IMR-90 (cell line): Measurements from ENCODE around the gene ZNF622. TPM values are rescaled to one million over a fixed set of nuclear protein-coding genes. Genes with fewer than 3 reads are reported as not detected.
"Not testable (repeated sequence)": the region's sequence is repeated elsewhere in the genome, so short reads cannot be mapped to it uniquely, and the experiment has no call there.

Experiments
- ATAC-seq: fragments of 200-7000 bp; cut with Tn5 transposase; 2 replicates; pipeline ENCODE4 v1.9.1; 2020; ENCODE audit warnings: low read depth, mild to moderate bottlenecking, moderate library complexity
- BruUV-seq: library from RNA; stranded (reverse); fragments of 400-500 nt; replicated peaks from 2 replicates; lab custom pipeline; 2021; lab: Mats Ljungman, UMichigan
- CTCF ChIA-PET: fragments of 300-600 bp; formaldehyde crosslinking; extraction: SDS; loops from one replicate; lab custom pipeline; 2021; ENCODE audit warnings: antibody characterized with exemption; lab: Yijun Ruan, JAX
- POLR2A ChIA-PET: fragments of 300-600 bp; sonication (Branson Sonifier 250); formaldehyde crosslinking; loops from one replicate; lab custom pipeline; 2022; ENCODE audit warnings: antibody characterized with exemption; ENCODE audit not compliant: unreplicated experiment; lab: Charles Lee
- DNase-seq: peaks from one replicate; pipeline ENCODE4 v3.0.0; 2013
- H2AFZ ChIP-seq: replicated peaks from 2 replicates; pipeline ENCODE3; 2013; ENCODE audit warnings: low read length, mild to moderate bottlenecking; ENCODE audit not compliant: poor library complexity
- H2AK5ac ChIP-seq: 2 replicates; pipeline ENCODE4 v1.6.1; 2013; ENCODE audit warnings: low read depth, low read length, inconsistent platforms
- H2AK9ac ChIP-seq: replicated peaks from 2 replicates; pipeline ENCODE3; 2013; ENCODE audit warnings: mild to moderate bottlenecking, low read depth, low read length, moderate library complexity; ENCODE audit not compliant: poor library complexity
- H2BK120ac ChIP-seq: 2 replicates; pipeline ENCODE4 v1.6.1; 2013; ENCODE audit warnings: low read depth, low read length, inconsistent platforms
- H2BK15ac ChIP-seq: 3 replicates; pipeline ENCODE4 v1.6.1; 2013; ENCODE audit warnings: low read depth, low read length, inconsistent platforms
- H2BK20ac ChIP-seq: 2 replicates; pipeline ENCODE4 v1.6.1; 2013; ENCODE audit warnings: low read depth, mild to moderate bottlenecking, inconsistent platforms, low read length, moderate library complexity
- H2BK5ac ChIP-seq: 2 replicates; pipeline ENCODE4 v1.6.1; 2013; ENCODE audit warnings: mild to moderate bottlenecking, low read depth, low read length, inconsistent platforms; ENCODE audit not compliant: poor library complexity, severe bottlenecking
- H3K14ac ChIP-seq: replicated peaks from 2 replicates; pipeline ENCODE4 v1.6.1; 2013; ENCODE audit warnings: low read depth, low read length, inconsistent platforms
- H3K18ac ChIP-seq: 2 replicates; pipeline ENCODE4 v1.6.1; 2013; ENCODE audit warnings: low read depth, low read length, control low read depth
- H3K23ac ChIP-seq: 2 replicates; pipeline ENCODE4 v1.6.1; 2013; ENCODE audit warnings: low read depth, low read length, inconsistent platforms
- H3K27ac ChIP-seq: 2 replicates; pipeline ENCODE4 v1.5.1; 2013; ENCODE audit warnings: mild to moderate bottlenecking, control low read depth, low read length; ENCODE audit not compliant: insufficient read depth
- H3K27me3 ChIP-seq: 2 replicates; pipeline ENCODE4 v1.6.1; 2013; ENCODE audit warnings: low read length; ENCODE audit not compliant: control insufficient read depth, insufficient read depth
- H3K36me3 ChIP-seq: 2 replicates; pipeline ENCODE4 v1.6.1; 2013; ENCODE audit warnings: low read length, mixed read lengths; ENCODE audit not compliant: control insufficient read depth, insufficient read depth
- H3K4ac ChIP-seq: 2 replicates; pipeline ENCODE4 v1.6.1; 2013; ENCODE audit warnings: low read depth, low read length, inconsistent platforms
- H3K4me1 ChIP-seq: 2 replicates; pipeline ENCODE4 v1.6.1; 2013; ENCODE audit warnings: low read length, mixed read lengths; ENCODE audit not compliant: control insufficient read depth, insufficient read depth
- H3K4me2 ChIP-seq: 2 replicates; pipeline ENCODE4 v1.6.1; 2013; ENCODE audit warnings: low read depth, mild to moderate bottlenecking, control low read depth, low read length, moderate library complexity
- H3K4me3 ChIP-seq: 2 replicates; pipeline ENCODE4 v1.5.1; 2013; ENCODE audit warnings: low read depth, mild to moderate bottlenecking, control low read depth, low read length, moderate library complexity; ENCODE audit not compliant: insufficient read depth
- H3K56ac ChIP-seq: 2 replicates; pipeline ENCODE4 v1.6.1; 2013; ENCODE audit warnings: low read length, inconsistent platforms; ENCODE audit not compliant: insufficient read depth; ENCODE audit errors: extremely low read depth
- H3K79me1 ChIP-seq, 2 experiments: 2 replicates each; pipeline ENCODE4 v1.6.1; 2013; ENCODE audit warnings: low read length in 2 of 2, inconsistent platforms in 1 of 2, low read depth in 1 of 2
- H3K9ac ChIP-seq: 2 replicates; pipeline ENCODE4 v1.6.1; 2013; ENCODE audit warnings: low read depth, low read length, control low read depth
- H3K9me1 ChIP-seq: 2 replicates; pipeline ENCODE4 v1.6.1; 2013; ENCODE audit warnings: low read length, inconsistent platforms; ENCODE audit not compliant: insufficient read depth
- H3K9me3 ChIP-seq: 2 replicates; pipeline ENCODE4 v1.6.1; 2013; ENCODE audit warnings: low read length; ENCODE audit not compliant: control insufficient read depth, insufficient read depth
- H4K20me1 ChIP-seq: 2 replicates; pipeline ENCODE4 v1.6.1; 2013; ENCODE audit warnings: low read length, inconsistent platforms; ENCODE audit not compliant: insufficient read depth
- H4K5ac ChIP-seq: 2 replicates; pipeline ENCODE4 v1.6.1; 2013; ENCODE audit warnings: mild to moderate bottlenecking, low read depth, low read length, control low read depth
- H4K8ac ChIP-seq, 2 experiments: 2 replicates each; pipeline ENCODE4 v1.6.1; 2013; ENCODE audit warnings: low read depth in 2 of 2, low read length in 2 of 2, control low read depth in 1 of 2, inconsistent platforms in 1 of 2
- H4K91ac ChIP-seq: 2 replicates; pipeline ENCODE4 v1.6.1; 2013; ENCODE audit warnings: low read depth, low read length, inconsistent platforms; ENCODE audit not compliant: insufficient read depth
- WGBS, 2 experiments: methylation state at CpG; one replicate each; pipeline versions ENCODE4 v1.1.5 to v1.1.7; 2013; ENCODE audit warnings: missing lambda C conversion rate in 2 of 2; ENCODE audit not compliant: insufficient read length in 1 of 2; ENCODE audit errors: extremely low coverage in 2 of 2; 5-methylcytosine and 5-hydroxymethylcytosine counted together
- dilution Hi-C: fragments of 300-500 bp; cut with HindIII; formaldehyde crosslinking; loops from one replicate; pipeline ENCODE4 v1.14.3; 2018; ENCODE audit warnings: low sequenced_read_pairs; ENCODE audit not compliant: unreplicated experiment
- in situ Hi-C: fragments of 300-500 bp; cut with MboI; formaldehyde crosslinking; loops from 3 replicates; pipeline ENCODE4 v1.14.3; 2019; ENCODE audit warnings: low sequenced_read_pairs, inconsistent platforms, mixed read lengths
- intact Hi-C: fragments of 100-400 bp; cut with micrococcal nuclease; formaldehyde crosslinking; loops from 2 replicates; pipeline ENCODE4 v1.10.0; 2022
- polyA plus RNA-seq, 3 experiments: library from polyadenylated mRNA; depleted of rRNA; stranded (reverse); fragments of >200 nt; gene quantifications; 2 replicates each; pipeline ENCODE4 v1.2.3, GENCODE V29; 2012; ENCODE audit warnings: low replicate concordance in 1 of 3
- total RNA-seq: library from RNA; depleted of rRNA; stranded (reverse); fragments of >200 nt; gene quantifications from 2 replicates; pipeline ENCODE4 v1.2.3, GENCODE V29; 2012

Gene ZNF622
- total and polyA plus RNA-seq, 2 of the 4 experiments (the other 2 are of a cell fraction) = 19.5 to 49.3 TPM

DNA sequence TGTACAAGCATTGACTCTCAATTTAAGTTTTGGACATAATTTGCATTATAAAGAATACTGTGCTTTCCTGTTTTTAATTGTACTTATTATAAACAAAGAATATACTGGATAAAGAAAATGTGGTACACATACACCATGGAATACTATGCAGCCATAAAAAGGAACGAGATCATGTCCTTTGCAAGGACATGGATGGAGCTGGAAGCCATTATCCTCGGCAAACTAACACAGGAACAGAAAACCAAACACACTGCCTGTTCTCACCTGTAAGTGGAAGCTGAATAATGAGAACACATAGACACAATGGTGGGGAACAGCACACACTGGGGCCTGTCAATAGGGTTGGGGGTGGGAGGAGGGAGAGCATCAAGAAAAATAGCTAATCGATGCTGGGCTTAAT lies 10.8 kb upstream of the ZNF622 start:
- H3K56ac ChIP-seq, H3K27ac ChIP-seq, H3K36me3 ChIP-seq, H3K79me1 ChIP-seq, H2AK9ac ChIP-seq, H3K18ac ChIP-seq, H4K20me1 ChIP-seq, H3K14ac ChIP-seq, POLR2A ChIA-PET, H2BK120ac ChIP-seq, dilution Hi-C loops, H2BK20ac ChIP-seq, H3K4me3 ChIP-seq, H2AK5ac ChIP-seq, H4K91ac ChIP-seq, H2AFZ ChIP-seq, H2BK15ac ChIP-seq, H3K9ac ChIP-seq, DNase-seq, H3K4me1 ChIP-seq, H3K4ac ChIP-seq, H4K8ac ChIP-seq, ATAC-seq, CTCF ChIA-PET, H3K4me2 ChIP-seq, H3K27me3 ChIP-seq, intact Hi-C loops, H3K23ac ChIP-seq, H2BK5ac ChIP-seq, H3K9me3 ChIP-seq, H3K9me1 ChIP-seq, H4K5ac ChIP-seq, BruUV-seq: not testable (repeated sequence)
- WGBS, 2 experiments = no CpG with 5 or more reads among the region's 3 CpGs
- in situ Hi-C loops = loop anchor here (10.0 to 25.0 kb wide), 2 partner anchors 728 to 1836 kb away; no protein-coding TSS in a partner anchor
